C4-2B (cell line): ENCODE measurements around the gene TSEN2.

Source experiments
- H3K27ac ChIP-seq: fragments of 450-650 bp; 2 replicates; pipeline ENCODE4 v1.5.1; 2017
- CTCF ChIP-seq: fragments of 450-650 bp; conservative IDR thresholded peaks from 2 replicates; pipeline ENCODE4 v1.5.1; 2017; ENCODE audit warnings: mild to moderate bottlenecking
- ZFX ChIP-seq: fragments of 450-650 bp; IDR thresholded peaks from 2 replicates; pipeline ENCODE4 v1.6.1; 2017

TSEN2 gene

DNA sequence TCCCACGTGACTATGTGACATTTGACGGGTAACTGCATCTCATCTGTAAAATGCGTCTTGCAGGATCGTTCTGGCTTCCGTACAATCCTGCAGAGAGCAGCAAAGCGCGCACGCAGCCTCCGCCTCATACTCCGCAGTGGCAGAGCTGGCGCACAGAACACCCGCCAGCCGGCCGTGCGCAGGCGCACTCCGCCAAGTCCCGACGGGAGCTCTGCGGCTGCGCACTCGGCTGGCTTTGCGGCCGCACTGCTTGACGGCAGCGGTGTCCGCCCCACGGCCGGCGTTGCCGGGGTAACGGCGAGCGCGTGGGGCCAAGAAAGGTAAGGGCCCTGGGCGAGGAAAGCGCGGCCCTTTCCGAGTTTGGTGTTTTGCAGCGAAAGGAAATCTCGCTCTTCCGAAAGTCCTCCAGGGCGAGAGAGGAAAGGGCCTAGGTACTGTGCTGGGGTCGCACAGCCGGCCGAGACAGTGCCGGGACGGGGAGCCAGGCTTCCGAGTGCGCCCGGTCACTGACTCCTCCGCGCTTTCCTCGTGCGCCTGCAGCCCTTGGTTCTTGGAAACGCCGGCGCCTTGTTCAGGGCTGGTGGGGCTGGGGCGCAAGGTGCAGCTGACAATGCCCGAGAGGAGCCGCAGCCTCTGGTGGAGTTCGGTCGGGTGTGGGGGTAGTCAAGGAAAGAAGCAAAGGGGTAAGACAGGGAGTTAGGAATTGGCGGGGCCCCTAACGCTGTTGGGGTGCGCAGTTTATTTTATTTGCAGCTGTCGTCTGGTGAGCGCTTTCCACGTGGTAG is at the start of gene TSEN2:
TSS of gene TSEN2 (plus strand) at position 283 of the 785 bp plus-strand sequence. CDS start 5,321 bp downstream, outside the sequence.
- TF ChIP-seq ZFX (peak; percentile 92), CTCF (no peak; the same call in 1 of the 2 replicates)

DNA sequence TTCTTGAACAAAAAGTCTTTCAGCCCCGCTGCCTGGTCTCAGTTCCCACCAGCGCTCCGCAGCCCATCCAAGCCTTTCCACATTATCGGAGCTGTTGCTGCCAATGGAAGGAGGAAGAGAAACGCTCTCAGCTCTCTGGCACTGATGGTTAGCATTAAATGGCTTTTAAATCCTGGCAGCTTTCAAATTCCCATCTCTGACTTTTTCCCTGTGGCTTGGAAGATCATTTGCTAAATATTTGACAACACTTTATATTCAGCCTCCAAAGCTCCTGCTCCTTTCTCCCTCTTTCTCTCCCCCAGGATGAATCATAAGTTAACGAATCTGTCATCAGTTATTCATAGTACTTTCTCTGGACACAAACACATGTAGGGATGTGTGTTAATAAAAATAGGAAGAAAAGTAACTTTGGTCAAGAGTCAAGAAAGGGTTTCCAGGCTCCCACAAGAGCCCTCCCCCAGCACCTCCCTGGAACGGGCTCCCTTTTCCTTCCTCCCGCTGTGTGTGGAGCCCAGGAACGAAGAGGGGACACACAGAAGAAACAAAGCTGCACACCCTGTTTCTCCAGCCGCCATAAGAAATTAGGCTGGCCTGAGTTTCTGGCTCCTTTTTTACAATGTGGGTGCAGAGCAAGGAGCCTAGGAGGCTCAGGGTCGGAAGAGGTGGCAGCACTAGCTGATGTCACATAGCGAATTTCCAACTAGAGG is 47.6 kb upstream of the TSEN2 start:
- H3K27ac ChIP-seq, result no peak overlapping the region
- TF ChIP-seq ZFX (no peak), CTCF (no peak)

More for the DNA sequence above, at the start of gene TSEN2:
- H3K27ac ChIP-seq, result peak within 1 kb of the TSS; percentile 84

DNA sequence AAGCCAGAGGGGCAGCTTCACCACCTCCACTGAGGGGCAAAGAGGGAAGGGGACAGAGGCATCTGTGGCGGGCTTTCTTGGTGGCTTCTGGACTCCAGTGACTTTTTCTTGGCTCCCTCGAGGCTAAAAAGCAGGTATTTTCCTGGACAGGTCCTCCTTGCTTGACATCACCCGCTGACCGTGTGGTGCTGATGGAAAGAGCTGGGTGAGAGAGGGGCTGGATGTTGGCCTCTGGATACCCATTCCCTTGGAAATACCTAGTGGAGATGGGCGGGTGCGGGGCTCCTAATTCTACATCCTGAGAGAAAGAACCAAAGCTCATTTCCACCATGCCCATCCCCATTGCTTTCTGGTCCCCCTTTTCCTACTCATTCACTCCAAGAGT is 47.1 kb upstream of the TSEN2 start:
- H3K27ac ChIP-seq, result no peak overlapping the region
- TF ChIP-seq ZFX (no peak), CTCF (no peak)

- TF ChIP-seq CTCF, result no peak
- TF ChIP-seq ZFX, result no peak
- no peak overlapping the region for H3K27ac ChIP-seq
Measured at GRCh38 chr3:12437861-12438260, 46.4 kb upstream of the TSEN2 start.

GRCh38 chr3:12438318-12438717 is 46.0 kb upstream of the TSEN2 start:
- TF ChIP-seq ZFX, result no peak
- no peak for TF ChIP-seq CTCF
- H3K27ac ChIP-seq, result no peak overlapping the region

GRCh38 chr3:12439161-12439940 is 44.9 kb upstream of the TSEN2 start:
- no peak for TF ChIP-seq ZFX
- no peak for TF ChIP-seq CTCF

More at GRCh38 chr3:12439161-12439940, 44.9 kb upstream of the TSEN2 start:
- no peak overlapping the region for H3K27ac ChIP-seq
